Fibroblast of villous mesenchyme (primary cell): Measurements from ENCODE around the gene DPF3. TPM values are rescaled to one million over a fixed set of nuclear protein-coding genes. Genes with fewer than 3 reads are reported as not detected.
A peak's percentile ranks its signal among the peaks of the same experiment; 100 is the strongest.

Experiments used
- DNase-seq: peaks from one replicate; pipeline ENCODE4 v3.0.0-alpha.2; 2010; ENCODE audit warnings: low read depth
- H3K4me3 ChIP-seq: 2 replicates; pipeline ENCODE4 v1.5.1; 2011; ENCODE audit warnings: low read depth, mild to moderate bottlenecking, low read length
- total RNA-seq: library from RNA; depleted of rRNA; stranded (reverse); fragments of >200 nt; gene quantifications from 2 replicates; pipeline ENCODE4 v1.2.3, GENCODE V29; 2012
- TF ChIP-seq, protein P1 (sequence below): IDR thresholded peaks from 2 replicates; pipeline ENCODE4 v1.5.1; 2012; ENCODE audit warnings: low read depth, mild to moderate bottlenecking, low read length; ENCODE audit not compliant: insufficient read depth

DPF3 gene
- total RNA-seq, 1 donor = 10.4 TPM

DNA sequence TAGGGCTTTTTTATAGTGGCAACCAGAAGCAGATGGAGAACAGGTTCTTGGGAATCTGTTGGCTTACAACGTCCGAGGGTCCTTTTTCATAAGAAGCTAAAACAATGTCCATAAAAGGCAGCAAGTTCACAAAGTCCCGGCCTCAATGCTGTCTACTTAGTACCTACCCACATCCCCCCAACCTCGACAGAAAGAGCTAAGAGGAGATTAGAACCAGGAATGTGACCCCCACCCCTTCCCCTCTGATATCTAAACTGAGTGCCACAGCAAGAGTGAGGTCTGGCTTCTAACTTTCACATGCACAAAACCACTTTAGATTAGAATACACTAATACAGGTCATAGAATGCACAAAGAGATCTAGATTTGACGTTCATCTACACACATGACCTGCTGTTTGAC is 4.5 kb downstream of the DPF3 start:
- no peak overlapping the region for H3K4me3 ChIP-seq
- DNase-seq = no peak
- TF ChIP-seq, protein P1, sequence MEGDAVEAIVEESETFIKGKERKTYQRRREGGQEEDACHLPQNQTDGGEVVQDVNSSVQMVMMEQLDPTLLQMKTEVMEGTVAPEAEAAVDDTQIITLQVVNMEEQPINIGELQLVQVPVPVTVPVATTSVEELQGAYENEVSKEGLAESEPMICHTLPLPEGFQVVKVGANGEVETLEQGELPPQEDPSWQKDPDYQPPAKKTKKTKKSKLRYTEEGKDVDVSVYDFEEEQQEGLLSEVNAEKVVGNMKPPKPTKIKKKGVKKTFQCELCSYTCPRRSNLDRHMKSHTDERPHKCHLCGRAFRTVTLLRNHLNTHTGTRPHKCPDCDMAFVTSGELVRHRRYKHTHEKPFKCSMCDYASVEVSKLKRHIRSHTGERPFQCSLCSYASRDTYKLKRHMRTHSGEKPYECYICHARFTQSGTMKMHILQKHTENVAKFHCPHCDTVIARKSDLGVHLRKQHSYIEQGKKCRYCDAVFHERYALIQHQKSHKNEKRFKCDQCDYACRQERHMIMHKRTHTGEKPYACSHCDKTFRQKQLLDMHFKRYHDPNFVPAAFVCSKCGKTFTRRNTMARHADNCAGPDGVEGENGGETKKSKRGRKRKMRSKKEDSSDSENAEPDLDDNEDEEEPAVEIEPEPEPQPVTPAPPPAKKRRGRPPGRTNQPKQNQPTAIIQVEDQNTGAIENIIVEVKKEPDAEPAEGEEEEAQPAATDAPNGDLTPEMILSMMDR = no peak

DNA sequence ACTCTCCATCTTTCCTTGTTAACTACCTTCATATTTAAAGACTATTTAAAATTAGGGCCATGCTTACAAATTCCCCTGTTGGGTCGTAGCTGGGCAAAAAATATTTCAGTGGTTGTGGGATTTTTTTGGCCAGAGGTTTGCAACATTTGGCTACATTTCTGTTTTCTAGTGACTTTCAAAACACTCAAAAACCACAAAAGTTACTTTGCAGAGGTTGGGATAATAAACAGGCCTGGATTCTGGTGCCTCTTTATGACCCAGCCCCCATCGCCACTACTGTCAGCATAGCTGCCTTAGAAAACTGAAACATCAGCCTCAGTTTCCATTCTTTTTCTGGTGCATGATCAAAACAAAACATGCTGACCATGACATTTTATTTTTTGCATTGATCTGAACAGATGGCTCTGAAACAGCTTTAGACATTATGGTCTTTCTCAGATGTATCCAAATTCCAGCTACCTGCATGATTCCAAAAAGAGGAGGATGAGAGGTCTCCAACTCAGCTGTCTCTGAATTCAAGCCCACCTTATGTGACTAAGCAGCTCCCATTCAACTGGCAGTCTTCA is 5.2 kb downstream of the DPF3 start:
- H3K4me3 ChIP-seq = no peak overlapping the region
- TF ChIP-seq, protein P1 = no peak
- DNase-seq = peak; percentile 22

DNA sequence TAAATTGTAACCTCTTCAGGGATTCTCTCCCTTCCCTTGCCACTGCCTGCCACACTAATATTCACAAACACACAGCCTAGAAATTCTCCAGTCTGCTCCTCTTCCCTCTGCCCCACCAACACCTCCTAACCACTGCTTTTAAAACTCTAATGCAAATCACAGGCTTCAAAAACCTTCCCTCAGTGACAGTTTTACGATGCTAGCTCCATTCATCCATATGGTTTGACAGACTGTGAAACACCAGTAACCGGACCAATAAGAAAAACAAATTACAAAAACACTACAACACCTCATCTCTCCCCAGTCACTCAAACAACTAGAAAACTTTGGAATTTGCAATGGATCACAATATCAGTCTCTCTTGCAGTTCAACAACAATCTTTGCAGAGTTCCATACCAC is 5.7 kb downstream of the DPF3 start:
- no peak overlapping the region for H3K4me3 ChIP-seq
- DNase-seq = peak; percentile 20
- TF ChIP-seq, protein P1 = no peak

DNA sequence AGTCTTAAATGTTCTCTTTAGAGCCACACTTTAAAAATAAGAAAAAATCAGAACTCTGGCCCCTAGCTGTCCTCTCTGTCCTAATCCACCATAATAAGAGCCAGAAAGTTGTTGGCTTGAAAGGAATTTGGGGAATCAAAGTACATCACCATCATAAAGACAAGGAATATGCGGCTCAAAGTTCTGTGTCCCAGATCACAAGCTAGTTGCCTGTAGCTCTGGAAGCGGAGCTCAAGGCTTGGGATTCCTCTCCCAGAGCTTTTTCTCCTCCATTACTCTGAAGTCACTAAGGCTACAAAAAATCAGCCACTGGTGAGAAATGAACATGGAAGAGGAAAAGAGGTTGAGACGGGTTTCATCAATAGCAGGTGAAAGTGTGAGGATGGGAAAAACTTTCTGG is 6.4 kb downstream of the DPF3 start:
- DNase-seq = no peak
- H3K4me3 ChIP-seq = no peak overlapping the region
- TF ChIP-seq, protein P1 = no peak

DNA sequence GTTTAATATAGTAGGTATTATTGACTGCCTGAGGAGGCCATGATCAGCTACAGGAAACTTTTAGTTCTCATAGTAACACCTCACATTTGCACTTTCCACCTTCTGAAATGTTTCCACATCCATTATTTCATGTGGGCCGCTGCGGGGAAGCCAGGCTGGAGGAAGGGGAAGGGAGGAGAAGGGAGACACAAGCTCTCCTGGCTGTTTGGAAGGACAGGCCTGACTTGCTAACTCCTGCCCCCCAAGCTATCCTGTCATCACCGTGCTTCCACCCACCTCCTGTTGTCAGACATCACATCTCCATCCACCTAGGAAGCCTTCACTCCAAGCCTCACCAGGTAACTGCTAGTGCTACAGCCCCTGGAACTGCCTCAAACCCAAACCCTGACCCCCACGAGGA is 9.5 kb downstream of the DPF3 start:
- no peak for DNase-seq
- TF ChIP-seq, protein P1 = no peak
- no peak overlapping the region for H3K4me3 ChIP-seq

DNA sequence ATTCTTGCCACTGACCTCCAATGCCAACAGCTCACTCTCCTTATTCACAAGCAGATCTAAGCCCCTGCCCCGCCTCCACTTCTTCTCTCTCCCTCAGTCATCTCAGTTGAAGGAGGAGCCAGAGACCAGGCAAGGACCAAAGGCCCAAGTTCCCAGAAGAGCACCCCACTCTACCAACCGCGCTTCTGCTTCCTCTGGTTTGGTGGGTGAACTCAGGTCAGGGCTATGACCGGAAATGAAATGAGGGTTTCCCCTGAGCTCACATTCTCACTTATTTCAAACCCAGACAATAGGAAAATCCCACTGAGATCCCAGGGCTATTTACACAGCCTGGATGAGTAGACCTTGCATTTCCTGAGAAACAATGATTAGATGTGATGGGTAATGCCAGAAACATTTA is 9.9 kb downstream of the DPF3 start:
- DNase-seq = no peak
- TF ChIP-seq, protein P1 = no peak

DNA sequence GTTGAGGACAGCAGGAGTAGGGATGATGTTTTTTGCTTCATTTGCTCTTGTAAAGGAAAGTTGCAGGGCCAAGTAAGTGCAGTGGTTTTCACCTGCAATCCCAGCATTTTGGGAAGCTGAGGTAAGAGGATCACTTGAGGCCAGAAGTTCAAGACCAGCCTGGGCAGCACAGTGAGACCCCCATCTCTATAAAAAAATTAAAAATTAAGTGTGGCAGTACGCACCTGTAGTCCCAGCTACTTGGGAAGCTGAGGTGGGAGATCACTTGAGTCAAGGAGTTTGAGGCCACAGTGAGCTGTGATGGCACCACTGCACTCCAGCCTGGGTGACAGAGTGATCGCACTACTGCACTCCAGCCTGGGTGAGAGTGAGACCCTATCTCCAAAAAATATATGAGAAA is 10.8 kb downstream of the DPF3 start:
- DNase-seq = no peak
- TF ChIP-seq, protein P1 = no peak
- no peak overlapping the region for H3K4me3 ChIP-seq

More for the DNA sequence above, 9.9 kb downstream of the DPF3 start:
- no peak overlapping the region for H3K4me3 ChIP-seq
